Trophoblast cell (in vitro differentiated cells and primary cell): ENCODE measurements around the gene APOBEC4.
A peak's percentile ranks its signal among the peaks of the same experiment; 100 is the strongest.

ENCODE experiments used
- DNase-seq, 2 donors: peaks; one replicate each; pipeline ENCODE4 v3.0.0-alpha.2; 2016
- H2AFZ ChIP-seq: 2 replicates; pipeline ENCODE4 v1.6.1; 2013; ENCODE audit warnings: low read length, moderate library complexity, mild to moderate bottlenecking; ENCODE audit not compliant: insufficient read depth, poor library complexity
- H2AK5ac ChIP-seq: 2 replicates; pipeline ENCODE4 v1.6.1; 2013; ENCODE audit warnings: mild to moderate bottlenecking, low read length
- H2BK120ac ChIP-seq: 2 replicates; pipeline ENCODE4 v1.6.1; 2013; ENCODE audit warnings: low read length, mild to moderate bottlenecking, moderate library complexity; ENCODE audit not compliant: insufficient read depth, poor library complexity
- H2BK12ac ChIP-seq: 2 replicates; pipeline ENCODE4 v1.6.1; 2013; ENCODE audit warnings: mild to moderate bottlenecking, low read length, moderate library complexity
- H2BK5ac ChIP-seq: 2 replicates; pipeline ENCODE4 v1.6.1; 2013; ENCODE audit warnings: low read length, low read depth, moderate library complexity, mild to moderate bottlenecking; ENCODE audit not compliant: poor library complexity
- H3K14ac ChIP-seq: 2 replicates; pipeline ENCODE4 v1.6.1; 2013; ENCODE audit warnings: mild to moderate bottlenecking, low read length
- H3K18ac ChIP-seq: 2 replicates; pipeline ENCODE4 v1.6.1; 2013; ENCODE audit warnings: mild to moderate bottlenecking, low read length
- H3K23ac ChIP-seq: 2 replicates; pipeline ENCODE4 v1.6.1; 2013; ENCODE audit warnings: low read length
- H3K27ac ChIP-seq: 2 replicates; pipeline ENCODE4 v1.5.1; 2013; ENCODE audit warnings: low read depth, mild to moderate bottlenecking, inconsistent platforms, low read length, moderate library complexity
- H3K27me3 ChIP-seq: 2 replicates; pipeline ENCODE4 v1.6.1; 2013; ENCODE audit warnings: inconsistent platforms, mild to moderate bottlenecking, low read length, moderate library complexity; ENCODE audit not compliant: insufficient read depth
- H3K36me3 ChIP-seq, 2 experiments: 1 replicate in 1 of 2; 2 replicates in 1 of 2; pipeline ENCODE4 v1.6.1; 2013; ENCODE audit warnings: low read length in 2 of 2, mild to moderate bottlenecking in 2 of 2, moderate library complexity in 1 of 2; ENCODE audit not compliant: insufficient read depth in 2 of 2, control insufficient read depth in 1 of 2
- H3K4ac ChIP-seq: 2 replicates; pipeline ENCODE4 v1.6.1; 2013; ENCODE audit warnings: low read depth, mild to moderate bottlenecking, low read length, moderate library complexity
- H3K4me1 ChIP-seq, 2 experiments: 1 replicate in 1 of 2; 2 replicates in 1 of 2; pipeline ENCODE4 v1.6.1; 2013; ENCODE audit warnings: low read length in 2 of 2, mild to moderate bottlenecking in 2 of 2, moderate library complexity in 1 of 2; ENCODE audit not compliant: insufficient read depth in 2 of 2, control insufficient read depth in 1 of 2
- H3K4me2 ChIP-seq: 2 replicates; pipeline ENCODE4 v1.6.1; 2013; ENCODE audit warnings: inconsistent platforms, mild to moderate bottlenecking, low read length, moderate library complexity
- H3K4me3 ChIP-seq: 2 replicates; pipeline ENCODE4 v1.5.1; 2013; ENCODE audit warnings: mild to moderate bottlenecking, low read depth, low read length, inconsistent platforms
- H3K79me1 ChIP-seq: one replicate; pipeline ENCODE4 v1.6.1; 2013; ENCODE audit warnings: low read length
- H3K79me2 ChIP-seq: 2 replicates; pipeline ENCODE4 v1.6.1; 2013; ENCODE audit warnings: low read length, mild to moderate bottlenecking; ENCODE audit not compliant: control insufficient read depth, insufficient read depth, poor library complexity
- H3K9ac ChIP-seq: 2 replicates; pipeline ENCODE4 v1.6.1; 2013; ENCODE audit warnings: mild to moderate bottlenecking, low read length
- H3K9me3 ChIP-seq: 2 replicates; pipeline ENCODE4 v1.6.1; 2013; ENCODE audit warnings: low read depth, mild to moderate bottlenecking, control low read depth, inconsistent platforms, low read length; ENCODE audit not compliant: insufficient read depth
- H4K12ac ChIP-seq: 2 replicates; pipeline ENCODE4 v1.6.1; 2013; ENCODE audit warnings: low read depth, mild to moderate bottlenecking, low read length, moderate library complexity
- H4K8ac ChIP-seq: 2 replicates; pipeline ENCODE4 v1.6.1; 2013; ENCODE audit warnings: low read depth, mild to moderate bottlenecking, low read length, moderate library complexity
- H4K91ac ChIP-seq: one replicate; pipeline ENCODE4 v1.6.1; 2013; ENCODE audit warnings: low read depth, mild to moderate bottlenecking, low read length, moderate library complexity
- WGBS: extraction: QIAGEN DNeasy Blood & Tissue Kit; methylation state at CpG from one replicate; pipeline ENCODE4 v1.1.7; 2013; ENCODE audit warnings: missing lambda C conversion rate; ENCODE audit not compliant: insufficient read length, insufficient coverage; ENCODE audit errors: extremely low coverage; 5-methylcytosine and 5-hydroxymethylcytosine counted together

APOBEC4 gene

GRCh38 chr1:183697814-183698590 is 44.9 kb upstream of the APOBEC4 start:
- Histone ChIP-seq H3K27me3 (no peaks in the 10 kb centered on the region), H3K79me1 (no peaks in the 10 kb centered on the region), H3K14ac (no peak overlapping the region), H3K36me3 (no peaks in the 10 kb centered on the region), H2BK5ac (no peak overlapping the region), H4K91ac (no peak overlapping the region), H2BK12ac (no peak overlapping the region), H3K4me2 (no peak overlapping the region), H3K9me3 (no peaks in the 10 kb centered on the region), H3K4me3 (no peak overlapping the region), H3K4me1 (peaks cover 0 to 4% of the 10 kb centered on the region in 2 experiments), H3K9ac (no peak overlapping the region), H3K27ac (no peak overlapping the region), H4K12ac (no peak overlapping the region), H2AK5ac (no peak overlapping the region), H3K4ac (no peak overlapping the region), H4K8ac (no peak overlapping the region), H3K18ac (no peak overlapping the region), H2AFZ (no peak overlapping the region), H3K79me2 (no peaks in the 10 kb centered on the region), H2BK120ac (no peak overlapping the region), H3K23ac (no peak overlapping the region)
- DNase-seq: no peak
- WGBS: no CpG with 5 or more reads among the region's 3 CpGs

DNA sequence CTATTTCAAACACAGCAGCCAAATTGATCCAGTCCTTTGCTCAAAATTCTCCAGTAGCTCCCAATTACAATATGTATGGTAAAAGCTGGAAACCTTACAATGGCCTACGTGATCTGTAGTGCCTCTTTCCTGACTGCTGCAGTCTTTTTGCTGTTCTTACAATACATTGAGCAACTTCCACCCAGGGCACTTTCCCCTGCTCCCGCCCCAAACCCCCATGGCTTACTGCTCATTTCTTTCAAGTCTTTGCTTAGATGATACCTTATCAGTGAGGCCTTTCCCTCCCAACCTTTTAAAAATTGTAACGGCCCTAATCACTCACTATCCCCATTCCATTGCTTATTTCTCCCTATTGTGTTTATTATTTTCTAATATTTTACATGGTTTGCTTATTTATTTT is 43.9 kb upstream of the APOBEC4 start:
- H2AK5ac ChIP-seq: no peak overlapping the region
- no peak overlapping the region for H3K9ac ChIP-seq
- no peaks in the 10 kb centered on the region for H3K9me3 ChIP-seq
- H4K8ac ChIP-seq: no peak overlapping the region
- no peak overlapping the region for H3K4me2 ChIP-seq
- no peak overlapping the region for H2BK120ac ChIP-seq
- H3K23ac ChIP-seq: no peak overlapping the region
- peak; percentile 51 to 59 for DNase-seq
- H4K12ac ChIP-seq: no peak overlapping the region
- H3K18ac ChIP-seq: no peak overlapping the region
- no peaks in the 10 kb centered on the region for H3K79me2 ChIP-seq
- no peaks in the 10 kb centered on the region for H3K79me1 ChIP-seq
- no peak overlapping the region for H3K4me3 ChIP-seq
- no peaks in the 10 kb centered on the region for H3K36me3 ChIP-seq
- no peak overlapping the region for H3K27ac ChIP-seq
- H3K4ac ChIP-seq: no peak overlapping the region
- peaks cover 0 to 4% of the 10 kb centered on the region in 2 experiments for H3K4me1 ChIP-seq
- no peak overlapping the region for H3K14ac ChIP-seq
- H4K91ac ChIP-seq: no peak overlapping the region
- H2BK12ac ChIP-seq: no peak overlapping the region
- no peak overlapping the region for H2BK5ac ChIP-seq
- WGBS: no CpG with 5 or more reads among the region's 3 CpGs
- H2AFZ ChIP-seq: no peak overlapping the region
- no peaks in the 10 kb centered on the region for H3K27me3 ChIP-seq

GRCh38 chr1:183694755-183695154 is 41.6 kb upstream of the APOBEC4 start:
- no peaks in the 10 kb centered on the region for H3K79me1 ChIP-seq
- no peak overlapping the region for H3K27ac ChIP-seq
- H3K23ac ChIP-seq: no peak overlapping the region
- no peak overlapping the region for H3K9ac ChIP-seq
- no peaks in the 10 kb centered on the region for H3K79me2 ChIP-seq
- no peak overlapping the region for H3K4me2 ChIP-seq
- no peak overlapping the region for H4K12ac ChIP-seq
- no peak overlapping the region for H2BK12ac ChIP-seq
- peaks cover 0 to under 1% of the 10 kb centered on the region in 2 experiments for H3K4me1 ChIP-seq
- no peaks in the 10 kb centered on the region for H3K27me3 ChIP-seq
- no peak overlapping the region for H3K4ac ChIP-seq
- H4K91ac ChIP-seq: no peak overlapping the region
- H2AK5ac ChIP-seq: no peak overlapping the region
- H3K14ac ChIP-seq: no peak overlapping the region
- H2AFZ ChIP-seq: no peak overlapping the region
- no peak overlapping the region for H4K8ac ChIP-seq
- H2BK120ac ChIP-seq: no peak overlapping the region
- no peak overlapping the region for H3K18ac ChIP-seq
- no peaks in the 10 kb centered on the region for H3K9me3 ChIP-seq
- no peak for DNase-seq
- H3K4me3 ChIP-seq: no peak overlapping the region
- no peak overlapping the region for H2BK5ac ChIP-seq
- no peaks in the 10 kb centered on the region for H3K36me3 ChIP-seq

GRCh38 chr1:183694066-183694465 is 41.0 kb upstream of the APOBEC4 start:
- no peak overlapping the region for H2AFZ ChIP-seq
- no peaks in the 10 kb centered on the region for H3K79me1 ChIP-seq
- no peak overlapping the region for H2BK120ac ChIP-seq
- H3K18ac ChIP-seq: no peak overlapping the region
- no peak overlapping the region for H3K9ac ChIP-seq
- H4K91ac ChIP-seq: no peak overlapping the region
- H3K14ac ChIP-seq: no peak overlapping the region
- no peak overlapping the region for H3K4ac ChIP-seq
- H2BK5ac ChIP-seq: no peak overlapping the region
- H2BK12ac ChIP-seq: no peak overlapping the region
- no peak for DNase-seq
- no peaks in the 10 kb centered on the region for H3K4me1 ChIP-seq
- no peaks in the 10 kb centered on the region for H3K27me3 ChIP-seq
- no peaks in the 10 kb centered on the region for H3K9me3 ChIP-seq
- H2AK5ac ChIP-seq: no peak overlapping the region
- no peak overlapping the region for H3K27ac ChIP-seq
- H3K36me3 ChIP-seq: no peaks in the 10 kb centered on the region
- H3K4me2 ChIP-seq: no peak overlapping the region
- no peak overlapping the region for H3K4me3 ChIP-seq
- WGBS: no CpG with 5 or more reads among the region's 1 CpG
- H4K8ac ChIP-seq: no peak overlapping the region
- no peak overlapping the region for H4K12ac ChIP-seq
- no peak overlapping the region for H3K23ac ChIP-seq
- no peaks in the 10 kb centered on the region for H3K79me2 ChIP-seq
